Thoracic aorta (tissue), 2 donors: Measurements from ENCODE around the gene HNRNPF. TPM values are rescaled to one million over a fixed set of nuclear protein-coding genes. Genes with fewer than 3 reads are reported as not detected.

Source experiments
- ATAC-seq: fragments of 150-250 bp; one replicate; pipeline ENCODE4 v1.8.0; 2017; ENCODE audit warnings: low read depth; ENCODE audit not compliant: insufficient number of reproducible peaks, low FRiP score
- DNase-seq: peaks from one replicate; pipeline ENCODE4 v3.0.0-alpha.2; 2020; ENCODE audit warnings: low spot score
- H3K27ac ChIP-seq, 2 donors: fragments of 200-600 bp; sonication (generic); 1 replicate in 1 of 2; 2 replicates in 1 of 2; pipeline ENCODE4 v1.5.1; 2016; ENCODE audit warnings: mild to moderate bottlenecking in 2 of 2, moderate library complexity in 2 of 2
- H3K27me3 ChIP-seq: fragments of 200-600 bp; sonication (generic); replicated peaks from 2 replicates; pipeline ENCODE4 v1.6.0; 2016; ENCODE audit warnings: mild to moderate bottlenecking; ENCODE audit not compliant: insufficient read depth
- H3K36me3 ChIP-seq: fragments of 200-600 bp; sonication (generic); one replicate; pipeline ENCODE4 v1.5.1; 2016
- H3K4me1 ChIP-seq, 2 donors: fragments of 200-600 bp; sonication (generic); 1 replicate in 1 of 2; 2 replicates in 1 of 2; pipeline versions ENCODE4 v1.5.1 to v1.6.0; 2016; ENCODE audit warnings: low read depth in 2 of 2, mild to moderate bottlenecking in 1 of 2; ENCODE audit not compliant: control insufficient read depth in 1 of 2
- H3K4me3 ChIP-seq: fragments of 200-600 bp; sonication (generic); 2 replicates; pipeline ENCODE4 v1.5.1; 2016; ENCODE audit warnings: mild to moderate bottlenecking
- H3K9me3 ChIP-seq: fragments of 200-600 bp; sonication (generic); 2 replicates; pipeline ENCODE4 v1.5.1; 2016
- CTCF ChIP-seq: fragments of 200-600 bp; sonication (generic); IDR thresholded peaks from one replicate; pipeline ENCODE4 v1.5.1; 2019; ENCODE audit warnings: antibody characterized with exemption
- total RNA-seq, 2 donors: library from RNA; depleted of rRNA; stranded (reverse); fragments of >200 nt; gene quantifications; one replicate each; pipeline versions ENCODE4 v1.1.0 to v1.2.3, GENCODE V29; 2016

Gene HNRNPF
- total RNA-seq, 2 donors from 2014 or later: 86.6 to 137 TPM

- TF ChIP-seq CTCF: no peak
- Histone ChIP-seq H3K36me3 (peaks cover 32% of the 10 kb centered on the region), H3K27me3 (no peaks in the 10 kb centered on the region), H3K27ac (no peak overlapping the region), H3K9me3 (no peaks in the 10 kb centered on the region), H3K4me3 (no peak overlapping the region), H3K4me1 (no peaks in the 10 kb centered on the region)
- DNase-seq (no peak), ATAC-seq (no peak)
Measured at GRCh38 chr10:43383204-43383971, 25.6 kb downstream of the HNRNPF start.

DNA sequence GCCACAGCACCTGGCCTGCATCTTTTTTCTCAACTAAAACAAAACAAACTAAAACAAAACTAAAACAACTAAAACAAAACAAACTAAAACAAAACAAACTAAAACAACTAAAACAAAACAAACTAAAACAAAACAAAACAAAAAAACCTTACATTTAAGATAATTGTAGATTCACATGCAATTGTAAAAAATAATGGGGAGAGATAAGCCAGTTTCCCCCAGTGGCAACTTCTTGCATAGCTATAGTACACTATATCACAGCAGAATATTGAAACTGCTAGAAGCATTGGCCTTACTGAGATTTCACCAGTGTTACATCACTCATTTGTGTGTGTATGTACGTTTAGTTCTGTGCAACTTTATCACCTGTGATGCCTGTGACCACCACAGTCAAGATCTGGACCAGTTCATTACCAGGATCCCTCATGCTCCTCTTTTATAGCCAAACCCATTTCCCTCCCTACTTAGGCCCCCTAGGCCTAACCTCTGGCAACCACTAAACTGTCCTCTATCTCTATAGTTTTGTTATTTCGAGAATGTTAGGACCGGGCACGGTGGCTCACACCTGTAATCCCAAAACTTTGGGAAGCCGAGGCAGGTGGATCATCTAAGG lies 28.3 kb downstream of the HNRNPF start:
- Histone ChIP-seq H3K27ac (no peak overlapping the region), H3K4me3 (no peak overlapping the region), H3K9me3 (no peaks in the 10 kb centered on the region), H3K27me3 (no peaks in the 10 kb centered on the region), H3K36me3 (peaks cover 9% of the 10 kb centered on the region), H3K4me1 (no peaks in the 10 kb centered on the region)
- TF ChIP-seq CTCF: no peak
- DNase-seq (no peak), ATAC-seq (no peak)

DNA sequence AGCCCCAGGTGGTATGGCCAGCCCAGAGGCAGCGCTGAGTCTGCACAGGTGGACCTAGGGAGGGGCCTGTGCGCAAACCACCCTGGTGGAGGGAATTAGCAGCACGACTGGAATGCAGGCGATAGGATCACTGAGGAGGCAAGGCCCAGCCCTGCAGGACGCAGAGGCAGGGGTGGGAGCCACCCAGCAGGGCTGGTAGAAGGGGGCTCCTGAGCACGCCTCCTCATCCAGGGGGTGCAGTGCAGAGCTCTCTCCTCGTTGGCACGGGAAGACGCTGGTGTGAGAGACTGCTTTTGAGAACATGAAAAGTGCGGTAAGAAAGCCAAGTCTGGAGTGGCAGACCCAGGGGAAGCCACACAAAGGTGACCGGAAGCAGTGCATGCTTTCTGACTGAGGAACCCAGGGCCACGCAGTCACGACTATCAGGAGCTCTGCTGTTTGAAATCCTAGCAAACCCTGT lies 31.5 kb downstream of the HNRNPF start:
- no peaks in the 10 kb centered on the region for H3K27me3 ChIP-seq
- no peak for DNase-seq
- no peak for ATAC-seq
- no peak overlapping the region for H3K4me3 ChIP-seq
- H3K9me3 ChIP-seq: no peaks in the 10 kb centered on the region
- TF ChIP-seq CTCF: no peak
- no peaks in the 10 kb centered on the region for H3K4me1 ChIP-seq
- no peak overlapping the region for H3K27ac ChIP-seq
- H3K36me3 ChIP-seq: no peaks in the 10 kb centered on the region

DNA sequence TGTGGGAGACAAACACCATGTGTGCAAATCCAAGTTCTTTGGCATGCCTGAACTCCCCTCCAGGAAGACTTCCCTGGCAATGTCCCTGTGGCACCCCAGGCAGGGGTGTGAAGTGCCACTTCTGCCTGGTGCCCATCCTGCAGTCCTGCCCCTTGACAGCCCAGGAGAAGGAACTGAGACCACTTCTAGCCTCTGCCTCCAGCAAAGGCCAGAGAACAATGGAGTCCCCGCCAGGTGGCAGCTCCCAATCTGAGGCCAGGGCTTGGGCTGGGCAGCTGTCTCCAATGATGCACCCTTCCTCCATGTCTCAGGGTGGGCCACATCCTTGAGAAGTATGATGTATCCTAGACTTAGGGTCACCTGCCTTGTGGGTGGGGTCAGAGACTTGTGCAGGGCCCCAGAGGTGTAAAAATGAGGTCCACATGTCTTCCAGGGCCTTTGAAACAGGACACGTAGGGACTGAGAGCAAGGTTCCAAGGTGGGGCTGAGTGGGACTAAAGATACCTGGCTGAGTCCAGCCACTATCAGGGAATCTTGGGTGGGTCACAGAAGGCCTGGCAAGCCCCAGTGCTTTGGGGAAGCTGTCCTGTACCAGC lies 32.1 kb downstream of the HNRNPF start:
- Histone ChIP-seq H3K9me3 (no peaks in the 10 kb centered on the region), H3K27me3 (no peaks in the 10 kb centered on the region), H3K4me3 (no peak overlapping the region), H3K4me1 (no peaks in the 10 kb centered on the region), H3K27ac (no peak overlapping the region), H3K36me3 (no peaks in the 10 kb centered on the region)
- ATAC-seq (no peak), DNase-seq (no peak)
- no peak for TF ChIP-seq CTCF

GRCh38 chr10:43376046-43376635 lies 32.8 kb downstream of the HNRNPF start:
- Histone ChIP-seq H3K36me3 (no peaks in the 10 kb centered on the region), H3K4me1 (no peaks in the 10 kb centered on the region), H3K27me3 (no peaks in the 10 kb centered on the region), H3K27ac (no peak overlapping the region), H3K9me3 (no peaks in the 10 kb centered on the region), H3K4me3 (no peak overlapping the region)
- TF ChIP-seq CTCF: no peak
- DNase-seq (no peak), ATAC-seq (no peak)
